Activated CD8-positive, alpha-beta memory T cell treated with anti-CD3 and anti-CD28 coated beads, Interleukin-2, amount 10 ng/mL, durations not matched to agents 7 days and 5 days (primary cell): ENCODE data around the gene MSH3. TPM values are rescaled to one million over a fixed set of nuclear protein-coding genes. Genes with fewer than 3 reads are reported as not detected.
A peak's percentile ranks its signal among the peaks of the same experiment; 100 is the strongest.
"Not testable (repeated sequence)": the region's sequence is repeated elsewhere in the genome, so short reads cannot be mapped to it uniquely, and the experiment has no call there.

Experiments used
- ATAC-seq: fragments of 150-1000 bp; cut with Tn5 transposase; one replicate; pipeline ENCODE4 v1.10.0; 2021; ENCODE audit warnings: moderate library complexity
- CTCF ChIA-PET: fragments of 350-600 bp; sonication (Branson Sonifier 250); formaldehyde crosslinking; loops from one replicate; lab custom pipeline; 2021; ENCODE audit warnings: antibody characterized with exemption; lab: Charles Lee
- DNase-seq: peaks from one replicate; pipeline ENCODE4 v3.0.0-alpha.2; 2020
- H3K27ac Mint-ChIP-seq: one replicate; pipeline ENCODE4 v1.8.0; 2021; ENCODE audit warnings: mild to moderate bottlenecking, mixed read lengths
- H3K27me3 Mint-ChIP-seq: one replicate; pipeline ENCODE4 v1.8.0; 2021; ENCODE audit warnings: mixed read lengths
- H3K36me3 Mint-ChIP-seq: one replicate; pipeline ENCODE4 v1.8.0; 2021; ENCODE audit warnings: mild to moderate bottlenecking, mixed read lengths
- H3K4me1 Mint-ChIP-seq: one replicate; pipeline ENCODE4 v1.8.0; 2021; ENCODE audit warnings: mixed read lengths
- H3K4me3 Mint-ChIP-seq: one replicate; pipeline ENCODE4 v1.8.0; 2021; ENCODE audit warnings: mild to moderate bottlenecking, moderate library complexity, mixed read lengths
- H3K9me3 Mint-ChIP-seq: one replicate; pipeline ENCODE4 v1.8.0; 2022; ENCODE audit warnings: low read depth, mixed read lengths
- total RNA-seq, 2 experiments: library from RNA; stranded (reverse); gene quantifications; one replicate each; pipeline ENCODE4 v1.2.3, GENCODE V29; 2021

Gene MSH3
- total RNA-seq, 2 experiments from 2014 or later, result 22.3 to 26.3 TPM

- peaks cover 29% of the 10 kb centered on the region for H3K36me3 Mint-ChIP-seq
- ATAC-seq, result no peak
- H3K4me1 Mint-ChIP-seq, result peaks cover 38% of the 10 kb centered on the region
- H3K27ac Mint-ChIP-seq, result no peak overlapping the region
- no peaks in the 10 kb centered on the region for H3K27me3 Mint-ChIP-seq
- CTCF ChIA-PET, result no interaction called here
- H3K4me3 Mint-ChIP-seq, result no peak overlapping the region
- no peak for DNase-seq
- peaks cover under 1% of the 10 kb centered on the region for H3K9me3 Mint-ChIP-seq
Measured at GRCh38 chr5:80835128-80835527, 180.7 kb downstream of the MSH3 start.

DNA sequence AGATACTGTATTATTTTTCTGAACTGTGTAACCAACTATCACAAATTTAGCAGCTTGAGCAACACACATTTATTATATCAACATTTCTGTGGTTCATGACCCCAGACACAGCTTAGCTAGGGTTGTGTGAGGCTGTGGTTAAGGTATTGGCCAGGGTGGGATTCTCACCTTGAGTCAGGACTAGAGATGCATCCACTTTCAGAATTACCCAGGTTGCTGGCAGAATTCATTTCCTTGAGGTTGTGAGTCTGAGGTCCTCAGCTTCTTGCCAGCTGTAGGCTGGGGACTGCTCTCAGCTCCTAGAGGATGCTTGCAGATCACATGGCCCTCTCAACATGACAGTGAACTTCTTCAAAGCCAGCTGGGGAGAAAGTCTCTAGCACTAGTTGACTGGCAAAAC lies 183.2 kb downstream of the MSH3 start:
- peak; percentile 97 for ATAC-seq
- CTCF ChIA-PET, result interaction anchor here (1.1 to 1.4 kb wide), 2 partner anchors 12 to 79 kb away, joined by 3 read pairs; no protein-coding TSS in a partner anchor
- peak; percentile 88 for DNase-seq
- Mint-ChIP-seq H3K4me1 (peaks cover 47% of the 10 kb centered on the region), H3K27ac (peak overlapping the region; percentile 70), H3K4me3 (no peak overlapping the region), H3K9me3 (no peaks in the 10 kb centered on the region), H3K36me3 (peaks cover 33% of the 10 kb centered on the region), H3K27me3 (no peaks in the 10 kb centered on the region)

DNA sequence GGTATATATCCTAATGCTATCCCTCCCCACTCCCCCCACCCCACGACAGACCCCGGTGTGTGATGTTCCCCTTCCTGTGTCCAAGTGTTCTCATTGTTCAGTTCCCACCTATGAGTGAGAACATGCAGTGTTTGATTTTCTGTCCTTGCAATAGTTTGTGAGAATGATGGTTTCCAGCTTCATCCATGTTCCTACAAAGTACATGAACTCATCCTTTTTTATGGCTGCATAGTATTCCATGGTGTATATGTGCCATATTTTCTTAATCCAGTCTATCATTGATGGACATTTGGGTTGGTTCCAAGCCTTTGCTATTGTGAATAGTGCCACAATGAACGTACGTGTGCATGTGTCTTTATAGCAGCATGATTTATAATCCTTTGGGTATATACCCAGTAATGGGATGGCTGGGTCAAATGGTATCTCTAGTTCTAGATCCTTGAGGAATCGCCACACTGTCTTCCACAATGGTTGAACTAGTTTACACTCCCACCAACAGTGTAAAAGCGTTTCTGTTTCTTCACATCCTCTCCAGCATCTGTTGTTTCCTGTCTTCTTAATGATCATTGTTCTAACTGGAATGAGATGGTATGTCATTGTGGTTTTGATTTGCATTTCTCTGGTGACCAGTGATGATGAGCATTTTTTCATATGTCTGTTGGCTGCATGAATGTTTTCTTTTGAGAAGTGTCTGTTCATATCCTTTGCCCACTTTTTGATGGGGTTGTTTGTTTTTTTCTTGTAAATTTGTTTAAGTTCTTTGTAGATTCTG lies 186.8 kb downstream of the MSH3 start:
- Mint-ChIP-seq H3K36me3 (peaks cover 49% of the 10 kb centered on the region), H3K4me1 (peaks cover 38% of the 10 kb centered on the region)
- ATAC-seq, CTCF ChIA-PET, H3K27ac Mint-ChIP-seq, H3K4me3 Mint-ChIP-seq, H3K9me3 Mint-ChIP-seq, DNase-seq, H3K27me3 Mint-ChIP-seq: not testable (repeated sequence)

DNA sequence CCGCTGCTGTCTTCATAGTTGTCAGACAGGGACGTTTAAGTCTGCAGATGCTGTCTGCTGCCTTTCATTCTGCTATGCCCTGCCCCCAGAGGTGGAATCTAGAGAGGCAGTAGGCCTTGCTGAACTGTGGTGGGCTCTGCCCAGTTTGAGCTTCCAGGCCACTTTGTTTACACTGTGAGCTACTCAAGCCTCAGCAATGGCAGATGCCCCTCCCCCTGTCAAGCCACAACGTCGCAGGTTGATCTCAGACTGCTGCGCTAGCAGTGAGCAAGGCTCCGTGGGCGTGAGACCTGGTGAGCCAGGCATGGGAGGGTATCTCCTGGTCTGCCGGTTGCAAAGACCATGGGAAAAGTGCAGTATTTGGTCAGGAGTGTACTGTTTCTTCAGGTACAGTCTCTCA lies 192.0 kb downstream of the MSH3 start:
- H3K27ac Mint-ChIP-seq, ATAC-seq, H3K27me3 Mint-ChIP-seq, H3K4me1 Mint-ChIP-seq, H3K4me3 Mint-ChIP-seq, DNase-seq, CTCF ChIA-PET: not testable (repeated sequence)
- Mint-ChIP-seq H3K36me3 (peaks cover 84% of the 10 kb centered on the region), H3K9me3 (peaks cover 31% of the 10 kb centered on the region)

- H3K27me3 Mint-ChIP-seq, H3K4me3 Mint-ChIP-seq, H3K27ac Mint-ChIP-seq, DNase-seq, ATAC-seq, CTCF ChIA-PET: not testable (repeated sequence)
- peaks cover 28% of the 10 kb centered on the region for H3K9me3 Mint-ChIP-seq
- H3K36me3 Mint-ChIP-seq, result peaks cover 69% of the 10 kb centered on the region
- H3K4me1 Mint-ChIP-seq, result peaks cover 17% of the 10 kb centered on the region
Measured at GRCh38 chr5:80850168-80850567, 195.7 kb downstream of the MSH3 start.

- H3K27me3 Mint-ChIP-seq, result no peaks in the 10 kb centered on the region
- H3K36me3 Mint-ChIP-seq, result peaks cover 74% of the 10 kb centered on the region
- ATAC-seq (no peak), DNase-seq (no peak)
- peaks cover 31% of the 10 kb centered on the region for H3K9me3 Mint-ChIP-seq
- no peak overlapping the region for H3K27ac Mint-ChIP-seq
- H3K4me1 Mint-ChIP-seq, result peaks cover 13% of the 10 kb centered on the region
- no peak overlapping the region for H3K4me3 Mint-ChIP-seq
- CTCF ChIA-PET, result no interaction called here
Measured at GRCh38 chr5:80852331-80853245, 198.1 kb downstream of the MSH3 start.

GRCh38 chr5:80853413-80853812 lies 199.0 kb downstream of the MSH3 start:
- ATAC-seq, result no peak
- CTCF ChIA-PET, result no interaction called here
- Mint-ChIP-seq H3K27me3 (no peaks in the 10 kb centered on the region), H3K27ac (no peak overlapping the region), H3K4me3 (no peak overlapping the region), H3K36me3 (peaks cover 73% of the 10 kb centered on the region), H3K9me3 (peaks cover 31% of the 10 kb centered on the region), H3K4me1 (peaks cover 13% of the 10 kb centered on the region)
- no peak for DNase-seq

DNA sequence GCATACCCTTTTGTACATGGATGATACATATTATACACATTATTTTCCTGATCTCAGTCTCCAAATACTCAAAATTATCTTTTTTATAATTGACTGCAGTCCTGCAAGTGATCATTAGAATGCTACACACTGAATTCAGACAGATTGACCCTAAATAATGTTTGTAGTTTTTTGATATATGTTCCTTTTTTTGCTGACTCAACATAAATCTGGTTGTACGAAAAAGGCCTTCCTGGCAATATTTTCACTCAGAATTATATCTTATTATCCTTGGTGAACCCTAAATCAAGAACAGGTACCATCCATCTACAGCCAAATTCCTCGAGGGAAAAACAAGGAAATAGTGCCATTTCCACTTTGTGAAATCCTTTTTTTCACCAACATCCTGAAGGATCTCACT lies 200.1 kb downstream of the MSH3 start:
- CTCF ChIA-PET, result no interaction called here
- ATAC-seq, result no peak
- Mint-ChIP-seq H3K4me3 (no peak overlapping the region), H3K9me3 (peaks cover 26% of the 10 kb centered on the region), H3K27me3 (no peaks in the 10 kb centered on the region), H3K36me3 (peaks cover 68% of the 10 kb centered on the region), H3K4me1 (peaks cover 13% of the 10 kb centered on the region), H3K27ac (no peak overlapping the region)
- DNase-seq, result no peak

DNA sequence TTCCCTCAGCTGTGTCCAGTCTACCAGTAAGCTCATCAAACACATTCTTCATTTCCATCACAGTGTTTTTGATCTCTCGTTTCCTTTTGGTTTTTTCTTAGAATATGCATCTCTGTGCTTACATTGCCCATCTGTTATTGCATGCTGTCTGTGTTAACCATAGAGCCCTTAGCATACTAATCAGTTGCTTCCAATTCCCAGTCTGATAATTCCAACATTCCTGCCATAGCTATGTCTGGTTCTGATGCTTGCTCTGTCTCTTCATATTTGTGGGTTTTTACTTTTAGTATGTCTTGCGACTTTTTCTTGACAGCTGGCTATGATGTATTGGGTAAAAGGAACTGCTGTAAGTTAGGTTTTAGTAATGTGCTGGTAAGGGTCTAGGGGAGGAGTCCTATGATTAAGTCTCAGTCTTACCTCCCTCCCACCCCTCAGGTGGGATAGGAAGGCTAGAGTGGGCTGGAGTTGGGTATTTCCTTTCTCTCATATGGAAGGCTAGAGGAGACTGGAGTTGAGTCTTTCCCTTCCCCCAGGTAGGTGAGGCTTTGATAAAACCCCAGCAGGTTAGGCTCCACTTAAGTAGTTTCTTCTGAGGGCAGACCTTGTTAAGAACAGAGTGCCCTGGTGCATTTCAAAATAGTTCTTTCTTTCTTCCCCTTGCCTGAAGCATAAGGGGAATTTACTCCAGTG lies 206.6 kb downstream of the MSH3 start:
- H3K4me1 Mint-ChIP-seq, result peaks cover 34% of the 10 kb centered on the region
- DNase-seq (no peak), ATAC-seq (no peak)
- H3K4me3 Mint-ChIP-seq, result no peak overlapping the region
- peaks cover 13% of the 10 kb centered on the region for H3K9me3 Mint-ChIP-seq
- peaks cover 53% of the 10 kb centered on the region for H3K36me3 Mint-ChIP-seq
- CTCF ChIA-PET, result no interaction called here
- no peaks in the 10 kb centered on the region for H3K27me3 Mint-ChIP-seq
- H3K27ac Mint-ChIP-seq, result no peak overlapping the region

GRCh38 chr5:80863708-80864107 lies 209.3 kb downstream of the MSH3 start:
- H3K27ac Mint-ChIP-seq, result no peak overlapping the region
- ATAC-seq, result no peak
- H3K36me3 Mint-ChIP-seq, result peaks cover 51% of the 10 kb centered on the region
- H3K9me3 Mint-ChIP-seq, result peaks cover 4% of the 10 kb centered on the region
- CTCF ChIA-PET, result no interaction called here
- DNase-seq, result no peak
- peaks cover 52% of the 10 kb centered on the region for H3K4me1 Mint-ChIP-seq
- H3K4me3 Mint-ChIP-seq, result no peak overlapping the region
- no peaks in the 10 kb centered on the region for H3K27me3 Mint-ChIP-seq

DNA sequence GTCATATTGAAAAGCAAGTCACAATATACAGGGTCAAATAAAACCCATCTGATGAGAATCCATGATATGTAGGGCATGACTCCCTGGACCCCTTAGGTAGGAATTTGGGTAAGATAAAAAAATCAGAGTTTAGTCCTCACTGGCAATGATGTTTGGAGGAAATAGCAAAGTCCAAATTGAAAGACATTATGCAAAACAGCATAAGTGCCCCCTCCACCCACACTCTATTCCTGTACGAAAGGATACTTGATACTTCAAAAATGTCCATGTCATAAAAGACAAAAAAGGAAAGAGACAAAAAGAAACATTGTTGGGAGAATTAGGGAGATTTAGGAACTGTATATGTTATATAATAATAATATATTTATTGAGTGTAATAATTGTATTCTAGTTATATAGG lies 209.7 kb downstream of the MSH3 start:
- Mint-ChIP-seq H3K27me3 (no peaks in the 10 kb centered on the region), H3K4me1 (peaks cover 52% of the 10 kb centered on the region), H3K36me3 (peaks cover 52% of the 10 kb centered on the region), H3K9me3 (peaks cover 2% of the 10 kb centered on the region), H3K4me3 (no peak overlapping the region), H3K27ac (no peak overlapping the region)
- DNase-seq (no peak), ATAC-seq (no peak)
- CTCF ChIA-PET, result no interaction called here

DNA sequence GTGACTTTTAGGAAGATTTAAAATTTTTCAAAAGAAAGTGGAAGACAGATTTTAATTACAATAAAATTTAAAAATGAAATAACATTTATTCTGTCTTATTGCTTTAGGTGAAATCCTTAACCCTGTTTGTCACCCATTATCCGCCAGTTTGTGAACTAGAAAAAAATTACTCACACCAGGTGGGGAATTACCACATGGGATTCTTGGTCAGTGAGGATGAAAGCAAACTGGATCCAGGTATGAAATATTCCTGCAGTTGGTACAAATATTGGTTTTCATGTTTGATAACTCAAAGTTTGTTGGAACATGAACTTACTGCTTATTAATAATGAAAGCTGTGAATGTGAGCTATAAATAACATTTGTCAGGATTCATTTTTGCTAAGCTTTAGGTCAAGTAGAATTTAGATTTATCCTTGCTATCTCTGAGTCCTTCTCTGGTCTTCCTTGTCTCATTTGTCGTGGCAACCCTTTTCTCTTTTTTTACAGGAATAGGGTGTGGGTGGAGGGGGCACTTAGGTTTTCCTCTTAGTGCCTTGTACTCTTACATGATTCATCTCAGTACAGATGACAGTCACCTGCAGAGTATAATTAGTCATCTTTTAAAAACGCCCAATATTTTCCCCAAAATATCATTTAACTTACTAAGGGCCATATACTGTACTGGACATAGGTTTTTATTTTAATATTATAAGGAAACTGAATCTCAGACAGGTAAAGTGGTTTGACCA lies 210.4 kb downstream of the MSH3 start:
- H3K9me3 Mint-ChIP-seq, result no peaks in the 10 kb centered on the region
- H3K27me3 Mint-ChIP-seq, result no peaks in the 10 kb centered on the region
- ATAC-seq (peak; percentile 64), DNase-seq (no peak)
- no peak overlapping the region for H3K27ac Mint-ChIP-seq
- peaks cover 51% of the 10 kb centered on the region for H3K36me3 Mint-ChIP-seq
- CTCF ChIA-PET, result no interaction called here
- peaks cover 52% of the 10 kb centered on the region for H3K4me1 Mint-ChIP-seq
- H3K4me3 Mint-ChIP-seq, result no peak overlapping the region

- CTCF ChIA-PET, result no interaction called here
- Mint-ChIP-seq H3K4me1 (peaks cover 50% of the 10 kb centered on the region), H3K36me3 (peaks cover 51% of the 10 kb centered on the region), H3K27me3 (no peaks in the 10 kb centered on the region), H3K9me3 (no peaks in the 10 kb centered on the region), H3K27ac (no peak overlapping the region), H3K4me3 (no peak overlapping the region)
- ATAC-seq, result no peak
- no peak for DNase-seq
Measured at GRCh38 chr5:80865551-80865950, 211.1 kb downstream of the MSH3 start.
